Adrenal gland (tissue), 12 donors: ENCODE measurements around the gene AP3B2. TPM values are rescaled to one million over a fixed set of nuclear protein-coding genes. Genes with fewer than 3 reads are reported as not detected.

Experiments
- DNase-seq, 7 donors: peaks; one replicate each; pipeline ENCODE4 v3.0.0-alpha.2; 2019 to 2020
- H3K27ac ChIP-seq, 5 donors: fragments of 200-600 bp; sonication (generic) in 4 of 5; 1 replicate in 3 of 5; 2 replicates in 2 of 5; pipeline versions ENCODE4 v1.5.1 to v1.8.0; 2016 to 2020; ENCODE audit warnings: mild to moderate bottlenecking in 1 of 5
- H3K27me3 ChIP-seq: fragments of 200-600 bp; 2 replicates; pipeline ENCODE4 v1.8.0; 2021
- H3K36me3 ChIP-seq, 2 donors: fragments of 200-600 bp; replicated peaks in 1 of 2; 1 replicate in 1 of 2; 2 replicates in 1 of 2; pipeline versions ENCODE4 v1.5.1 to v1.8.0; 2018 to 2022
- H3K4me1 ChIP-seq, 2 donors: fragments of 200-600 bp; replicated peaks in 1 of 2; 1 replicate in 1 of 2; 2 replicates in 1 of 2; pipeline versions ENCODE4 v1.5.1 to v1.8.0; 2018 to 2021
- H3K4me3 ChIP-seq, 4 donors: fragments of 200-600 bp; sonication (generic) in 3 of 4; one replicate each; pipeline ENCODE4 v1.5.1; 2016 to 2018
- H3K9me3 ChIP-seq, 3 donors: fragments of 200-600 bp; sonication (generic) in 1 of 3; replicated peaks in 1 of 3; 1 replicate in 2 of 3; 2 replicates in 1 of 3; pipeline versions ENCODE4 v1.5.1 to v1.8.0; 2016 to 2021
- CTCF ChIP-seq, 6 experiments: fragments of 450-650 bp in 4 of 6; fragments of 200-600 bp in 2 of 6; sonication (generic) in 1 of 6; IDR thresholded peaks; 1 replicate in 5 of 6; 2 replicates in 1 of 6; pipeline versions ENCODE4 v1.5.1 to v1.8.0; 2016 to 2021; ENCODE audit warnings: antibody characterized with exemption in 6 of 6, mild to moderate bottlenecking in 2 of 6, moderate library complexity in 1 of 6
- POLR2A ChIP-seq, 2 donors: fragments of 450-650 bp; IDR thresholded peaks; one replicate each; pipeline ENCODE4 v1.6.1; 2017; ENCODE audit warnings: antibody characterized with exemption in 2 of 2, mild to moderate bottlenecking in 2 of 2, moderate library complexity in 1 of 2
- WGBS, 4 donors: extraction: QIAGEN DNeasy Blood & Tissue Kit in 2 of 4; methylation state at CpG; one replicate each; pipeline versions ENCODE4 v1.1.5 to v1.1.7; 2013 to 2017; 5-methylcytosine and 5-hydroxymethylcytosine counted together
- intact Hi-C, 2 donors: fragments of 100-400 bp; cut with DNase I; formaldehyde crosslinking; loops; one replicate each; pipeline versions ENCODE4 v1.14.1 to v1.15.0; 2022 to 2023
- polyA plus RNA-seq, 3 donors: library from polyadenylated mRNA; stranded (reverse); fragments of 200-250 nt in 2 of 3; fragments of 350-450 nt in 1 of 3; fragmentation: Illumina TruSeq in 1 of 3; extraction: RNeasy Lipid Tissue Mini Kit (QIAGEN cat#74804) in 1 of 3; gene quantifications; one replicate each; pipeline ENCODE4 v1.2.3, GENCODE V29; 2013 to 2014
- total RNA-seq, 9 donors: library from RNA; depleted of rRNA in 4 of 9; stranded (reverse); fragments of >200 nt in 4 of 9; fragments of 120-200 nt in 1 of 9; fragmentation: NEBNext Ultra II Directional in 1 of 9; extraction: Animal tissue kit (Norgen Biotek cat#: 25700) in 1 of 9; gene quantifications; one replicate each; pipeline versions ENCODE4 v1.1.0 to v1.2.4, GENCODE V29; 2013 to 2023
- donor health status: healthy with polysubstance abuse.
- donor health status: Bipolar disorder and iron deficiency.
- donor health status: DM: yes; HTN: yes; CAD: no.
- donor health status: DM: no; HTN: no; CAD: no.
- donor health status: DM: no; HTN: no; CAD: no.
- donor health status: DM: yes; HTN: yes; CAD: no.

AP3B2 gene
- total and polyA plus RNA-seq, 12 donors = 0.54 to 28.9 (median 4.4) TPM

DNA sequence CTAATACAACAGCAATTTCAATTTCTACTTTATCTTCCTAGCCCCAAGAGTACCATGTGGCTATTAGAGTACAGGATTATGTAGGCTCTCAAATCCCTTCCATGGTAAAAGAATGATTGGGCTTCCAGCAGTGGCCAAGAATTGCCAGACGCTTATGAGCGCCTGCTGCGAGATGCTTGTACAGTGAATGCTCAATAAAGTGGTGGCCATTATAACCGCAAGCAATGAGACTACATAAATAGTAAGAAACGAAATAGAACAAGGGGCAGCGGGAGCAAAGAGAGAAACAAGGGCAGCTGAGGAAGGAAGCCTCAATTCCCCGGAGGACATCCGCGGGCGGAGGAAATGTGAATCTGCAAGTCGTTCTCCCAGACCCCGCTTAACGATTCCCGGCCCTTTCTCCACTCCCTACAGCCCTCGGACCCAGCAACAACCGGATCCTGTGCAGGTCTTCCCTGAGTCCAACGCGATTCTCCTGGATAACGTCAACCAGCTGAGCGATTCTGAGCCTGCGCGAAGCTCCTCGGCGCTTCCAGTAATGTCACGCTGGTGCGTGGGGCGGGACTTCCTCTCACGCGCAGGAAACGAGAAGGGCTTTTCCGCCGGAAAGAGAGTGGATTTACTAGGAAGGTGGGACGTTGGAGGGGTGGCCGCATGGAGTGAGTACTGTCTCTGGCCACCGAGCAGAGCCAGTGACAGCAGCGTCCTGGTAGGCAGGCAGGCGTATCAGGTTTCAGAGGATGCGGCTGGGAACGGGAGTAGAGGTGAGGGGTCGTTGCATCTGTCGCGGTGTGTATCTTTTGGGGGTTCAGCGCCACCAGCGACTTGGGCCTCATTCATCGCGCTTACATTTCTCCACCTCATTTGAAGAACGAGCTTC is 40.5 kb upstream of the AP3B2 start:
- peak; percentile 94 to 97 (median 94) for DNase-seq
- Histone ChIP-seq H3K36me3 (peaks cover 0 to 8% of the 10 kb centered on the region in 2 donors), H3K4me1 (peaks cover 11 to 22% of the 10 kb centered on the region in 2 donors), H3K27ac (peak overlapping the region; percentile 68 to 97 (median 90)), H3K27me3 (no peaks in the 10 kb centered on the region), H3K4me3 (peak overlapping the region; percentile 25 to 90 (median 74)), H3K9me3 (no peaks in the 10 kb centered on the region)
- intact Hi-C loops = loop anchor here in 1 of 2 donors (10.0 kb wide), 1 partner anchor 205 kb away; the partner anchor contains the start of gene RPS17
- 0 to 2% (median 0%) methylated on average over 27 to 47 of the region's 47 CpGs for WGBS, 4 donors
- peak; percentile 77 to 93 for TF ChIP-seq POLR2A (IDR thresholded peaks at IDR 0.05)
- TF ChIP-seq CTCF (IDR thresholded peaks at IDR 0.05) = no peak

DNA sequence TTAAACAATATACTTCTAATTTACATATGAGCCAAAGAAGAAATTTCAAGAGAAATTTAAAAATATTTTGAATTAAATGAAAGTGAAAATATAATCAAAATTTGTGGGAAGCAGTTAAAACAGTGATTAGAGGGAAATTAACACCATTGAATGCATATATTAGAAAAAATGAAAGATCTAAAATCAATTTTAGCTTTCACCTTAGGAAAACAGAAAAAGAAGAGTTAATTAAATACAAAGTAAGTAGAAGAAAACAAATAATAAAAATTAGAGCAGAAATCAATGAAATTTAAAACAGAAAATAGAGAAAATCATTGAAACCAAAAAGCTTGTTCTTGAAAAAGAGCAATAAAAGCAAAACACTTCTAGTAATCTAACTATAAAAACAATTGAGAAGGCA is 38.6 kb upstream of the AP3B2 start:
- no peak for DNase-seq
- H3K9me3 ChIP-seq = no peaks in the 10 kb centered on the region
- no peaks in the 10 kb centered on the region for H3K27me3 ChIP-seq
- no peak overlapping the region for H3K4me3 ChIP-seq
- H3K4me1 ChIP-seq = peaks cover 11 to 22% of the 10 kb centered on the region in 2 donors
- no peak for TF ChIP-seq CTCF (IDR thresholded peaks at IDR 0.05)
- TF ChIP-seq POLR2A (IDR thresholded peaks at IDR 0.05) = no peak
- no peak overlapping the region for H3K27ac ChIP-seq
- no peaks in the 10 kb centered on the region for H3K36me3 ChIP-seq
- intact Hi-C loops = no loop called here

GRCh38 chr15:82743810-82744209 is 34.1 kb upstream of the AP3B2 start:
- 75 to 96% (median 84%) methylated on average over 1 of the region's 1 CpG for WGBS, 4 donors
- DNase-seq = no peak
- Histone ChIP-seq H3K27me3 (no peaks in the 10 kb centered on the region), H3K36me3 (no peaks in the 10 kb centered on the region), H3K4me1 (no peaks in the 10 kb centered on the region), H3K9me3 (no peaks in the 10 kb centered on the region), H3K27ac (no peak overlapping the region), H3K4me3 (no peak overlapping the region)
- TF ChIP-seq POLR2A (IDR thresholded peaks at IDR 0.05) = no peak
- no peak for TF ChIP-seq CTCF (IDR thresholded peaks at IDR 0.05)
- intact Hi-C loops = no loop called here

GRCh38 chr15:82742134-82742533 is 32.5 kb upstream of the AP3B2 start:
- no peak for TF ChIP-seq CTCF (IDR thresholded peaks at IDR 0.05)
- no peak for TF ChIP-seq POLR2A (IDR thresholded peaks at IDR 0.05)
- H3K27ac ChIP-seq = no peak overlapping the region
- no peak overlapping the region for H3K4me3 ChIP-seq
- no peaks in the 10 kb centered on the region for H3K27me3 ChIP-seq
- intact Hi-C loops = no loop called here
- 88 to 94% (median 91%) methylated on average over 3 of the region's 3 CpGs for WGBS, 4 donors
- no peak for DNase-seq
- H3K36me3 ChIP-seq = no peaks in the 10 kb centered on the region
- H3K9me3 ChIP-seq = no peaks in the 10 kb centered on the region
- no peaks in the 10 kb centered on the region for H3K4me1 ChIP-seq
